WTC11 (cell line): ENCODE measurements around the gene AEBP2. TPM values are rescaled to one million over a fixed set of nuclear protein-coding genes. Genes with fewer than 3 reads are reported as not detected.
A peak's percentile ranks its signal among the peaks of the same experiment; 100 is the strongest.
"Not testable (repeated sequence)": the region's sequence is repeated elsewhere in the genome, so short reads cannot be mapped to it uniquely, and the experiment has no call there.

ENCODE experiments used
- ATAC-seq: fragments of 200-7000 bp; cut with Tn5 transposase; 2 replicates; pipeline ENCODE4 v1.10.0; 2021; ENCODE audit warnings: mild to moderate bottlenecking, moderate library complexity
- CTCF ChIA-PET: fragments of 300-600 bp; sonication (Branson Sonifier 250); formaldehyde crosslinking; loops from one replicate; lab custom pipeline; 2021; ENCODE audit warnings: antibody characterized with exemption; lab: Charles Lee
- POLR2A ChIA-PET: fragments of 350-600 bp; sonication (Branson Sonifier 250); formaldehyde crosslinking; loops from one replicate; lab custom pipeline; 2021; ENCODE audit warnings: antibody characterized with exemption; lab: Charles Lee
- DNase-seq: peaks from one replicate; pipeline ENCODE4 v3.0.0; 2021; ENCODE audit warnings: low spot score
- H3K27ac Mint-ChIP-seq: 2 replicates; pipeline ENCODE4 v1.8.0; 2021; ENCODE audit warnings: mixed read lengths
- H3K27me3 Mint-ChIP-seq: 2 replicates; pipeline ENCODE4 v1.8.0; 2021; ENCODE audit warnings: low read depth, mild to moderate bottlenecking, moderate library complexity, mixed read lengths
- H3K36me3 Mint-ChIP-seq: 2 replicates; pipeline ENCODE4 v1.8.0; 2021; ENCODE audit warnings: mixed read lengths
- H3K4me1 Mint-ChIP-seq: 2 replicates; pipeline ENCODE4 v1.8.0; 2022; ENCODE audit warnings: mixed read lengths
- H3K4me3 Mint-ChIP-seq: 2 replicates; pipeline ENCODE4 v1.8.0; 2021; ENCODE audit warnings: mild to moderate bottlenecking, moderate library complexity, mixed read lengths
- H3K9me3 Mint-ChIP-seq: 2 replicates; pipeline ENCODE4 v1.8.0; 2021; ENCODE audit warnings: mixed read lengths
- E2F5 ChIP-seq: sonication (generic); formaldehyde crosslinking; IDR thresholded peaks from 2 replicates; pipeline ENCODE4 v1.8.1; 2022; ENCODE audit warnings: mild to moderate bottlenecking, moderate library complexity, missing genetic modification reagents
- FOXJ3 ChIP-seq: sonication (generic); formaldehyde crosslinking; IDR thresholded peaks from 2 replicates; pipeline ENCODE4 v1.9.0; 2021; ENCODE audit warnings: missing genetic modification reagents, mild to moderate bottlenecking, borderline replicate concordance
- GRHL2 ChIP-seq: fragments of 250-450 bp; sonication (Bioruptor Pico); IDR thresholded peaks from 2 replicates; pipeline ENCODE4 v1.8.0; 2022; ENCODE audit warnings: mild to moderate bottlenecking, moderate library complexity; ENCODE audit not compliant: insufficient replicate concordance, severe bottlenecking
- GTF2I ChIP-seq: fragments of 250-450 bp; sonication (Bioruptor Pico); conservative IDR thresholded peaks from 2 replicates; pipeline ENCODE4 v1.4.0; 2021; ENCODE audit warnings: mild to moderate bottlenecking
- JUN ChIP-seq: sonication (generic); formaldehyde crosslinking; IDR thresholded peaks from 2 replicates; pipeline ENCODE4 v1.8.0; 2023; ENCODE audit warnings: mild to moderate bottlenecking, missing genetic modification reagents
- KAT7 ChIP-seq: sonication (generic); formaldehyde crosslinking; IDR thresholded peaks from 2 replicates; pipeline ENCODE4 v1.8.1; 2023; ENCODE audit warnings: missing genetic modification reagents, mild to moderate bottlenecking, borderline replicate concordance
- NFATC4 ChIP-seq: fragments of 250-450 bp; sonication (Bioruptor Pico); IDR thresholded peaks from 2 replicates; pipeline ENCODE4 v1.9.0; 2021; ENCODE audit warnings: mild to moderate bottlenecking
- NR1H2 ChIP-seq: sonication (generic); formaldehyde crosslinking; IDR thresholded peaks from 2 replicates; pipeline ENCODE4 v1.9.0; 2021; ENCODE audit warnings: mild to moderate bottlenecking, moderate library complexity, missing genetic modification reagents
- NR2C2 ChIP-seq: sonication (generic); formaldehyde crosslinking; IDR thresholded peaks from 2 replicates; pipeline ENCODE4 v1.8.0; 2022; ENCODE audit warnings: mild to moderate bottlenecking, missing genetic modification reagents
- SOX15 ChIP-seq: fragments of 250-450 bp; sonication (Bioruptor Pico); IDR thresholded peaks from 2 replicates; pipeline ENCODE4 v1.9.0; 2021; ENCODE audit warnings: mild to moderate bottlenecking
- ZBTB21 ChIP-seq: sonication (generic); formaldehyde crosslinking; IDR thresholded peaks from 2 replicates; pipeline ENCODE4 v1.8.1; 2023; ENCODE audit warnings: mild to moderate bottlenecking, missing genetic modification reagents, borderline replicate concordance
- ZNF317 ChIP-seq: sonication (generic); formaldehyde crosslinking; IDR thresholded peaks from 2 replicates; pipeline ENCODE4 v1.8.1; 2023; ENCODE audit warnings: low read depth, mild to moderate bottlenecking, moderate library complexity, missing genetic modification reagents, borderline replicate concordance
- ZNF425 ChIP-seq: fragments of 250-450 bp; sonication (Bioruptor Pico); conservative IDR thresholded peaks from 2 replicates; pipeline ENCODE4 v1.9.0; 2021; ENCODE audit warnings: mild to moderate bottlenecking
- ZNF671 ChIP-seq: fragments of 250-450 bp; sonication (Bioruptor Pico); IDR thresholded peaks from 2 replicates; pipeline ENCODE4 v1.8.0; 2021; ENCODE audit warnings: mild to moderate bottlenecking
- total RNA-seq: library from RNA; stranded (reverse); gene quantifications from 3 replicates; pipeline ENCODE4 v1.2.3, GENCODE V29; 2021
- TF ChIP-seq, protein P1 (sequence below): sonication (generic); formaldehyde crosslinking; IDR thresholded peaks from 2 replicates; pipeline ENCODE4 v1.8.0; 2022; ENCODE audit warnings: mild to moderate bottlenecking, missing genetic modification reagents
- TF ChIP-seq, protein P2 (sequence below): fragments of 250-450 bp; sonication (Bioruptor Pico); IDR thresholded peaks from 2 replicates; pipeline ENCODE4 v2.1.2; 2022; ENCODE audit warnings: mild to moderate bottlenecking, moderate library complexity
- TF ChIP-seq, protein P3 (sequence below): sonication (generic); formaldehyde crosslinking; IDR thresholded peaks from 2 replicates; pipeline ENCODE4 v1.8.0; 2023; ENCODE audit warnings: mild to moderate bottlenecking, missing genetic modification reagents
- TF ChIP-seq, protein P4 (sequence below): sonication (generic); formaldehyde crosslinking; IDR thresholded peaks from 2 replicates; pipeline ENCODE4 v1.8.0; 2022; ENCODE audit warnings: mild to moderate bottlenecking, missing genetic modification reagents

Gene AEBP2
- total RNA-seq, 1 experiment from 2014 or later = 65.9 TPM

GRCh38 chr12:19428246-19428645 lies 11.0 kb upstream of the AEBP2 start:
- Mint-ChIP-seq H3K36me3 (peaks cover 34% of the 10 kb centered on the region), H3K27ac (peak overlapping the region; percentile 67; the same call in 1 of the 2 replicates), H3K4me3 (no peak overlapping the region), H3K27me3 (no peaks in the 10 kb centered on the region), H3K9me3 (peaks cover 19% of the 10 kb centered on the region), H3K4me1 (peaks cover 19% of the 10 kb centered on the region)
- ATAC-seq (no peak), DNase-seq (no peak)
- CTCF ChIA-PET = no interaction called here
- no peak for TF ChIP-seq NR2C2 (CRISPR knock-in tag)
- POLR2A ChIA-PET = no interaction called here

GRCh38 chr12:19429491-19429890 lies 9.8 kb upstream of the AEBP2 start:
- DNase-seq, H3K27ac Mint-ChIP-seq, CTCF ChIA-PET, POLR2A ChIA-PET, ATAC-seq, H3K27me3 Mint-ChIP-seq, H3K4me3 Mint-ChIP-seq: not testable (repeated sequence)
- H3K4me1 Mint-ChIP-seq = peaks cover 21% of the 10 kb centered on the region
- peaks cover 19% of the 10 kb centered on the region for H3K9me3 Mint-ChIP-seq
- H3K36me3 Mint-ChIP-seq = peaks cover 34% of the 10 kb centered on the region

GRCh38 chr12:19430988-19431387 lies 8.3 kb upstream of the AEBP2 start:
- no peak for TF ChIP-seq E2F5 (CRISPR knock-in tag)
- TF ChIP-seq ZNF671 (CRISPR knock-in tag) = no peak
- TF ChIP-seq, protein P1, sequence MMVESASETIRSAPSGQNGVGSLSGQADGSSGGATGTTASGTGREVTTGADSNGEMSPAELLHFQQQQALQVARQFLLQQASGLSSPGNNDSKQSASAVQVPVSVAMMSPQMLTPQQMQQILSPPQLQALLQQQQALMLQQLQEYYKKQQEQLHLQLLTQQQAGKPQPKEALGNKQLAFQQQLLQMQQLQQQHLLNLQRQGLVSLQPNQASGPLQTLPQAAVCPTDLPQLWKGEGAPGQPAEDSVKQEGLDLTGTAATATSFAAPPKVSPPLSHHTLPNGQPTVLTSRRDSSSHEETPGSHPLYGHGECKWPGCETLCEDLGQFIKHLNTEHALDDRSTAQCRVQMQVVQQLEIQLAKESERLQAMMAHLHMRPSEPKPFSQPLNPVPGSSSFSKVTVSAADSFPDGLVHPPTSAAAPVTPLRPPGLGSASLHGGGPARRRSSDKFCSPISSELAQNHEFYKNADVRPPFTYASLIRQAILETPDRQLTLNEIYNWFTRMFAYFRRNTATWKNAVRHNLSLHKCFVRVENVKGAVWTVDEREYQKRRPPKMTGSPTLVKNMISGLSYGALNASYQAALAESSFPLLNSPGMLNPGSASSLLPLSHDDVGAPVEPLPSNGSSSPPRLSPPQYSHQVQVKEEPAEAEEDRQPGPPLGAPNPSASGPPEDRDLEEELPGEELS = no peak
- TF ChIP-seq ZNF317 (CRISPR knock-in tag) = no peak
- TF ChIP-seq ZNF425 = no peak
- no peak for TF ChIP-seq JUN
- no peak for TF ChIP-seq KAT7 (CRISPR knock-in tag)
- no peak for TF ChIP-seq GRHL2 (CRISPR knock-in tag)
- TF ChIP-seq NR1H2 = no peak
- TF ChIP-seq FOXJ3 (CRISPR knock-in tag) = no peak
- TF ChIP-seq, protein P2, sequence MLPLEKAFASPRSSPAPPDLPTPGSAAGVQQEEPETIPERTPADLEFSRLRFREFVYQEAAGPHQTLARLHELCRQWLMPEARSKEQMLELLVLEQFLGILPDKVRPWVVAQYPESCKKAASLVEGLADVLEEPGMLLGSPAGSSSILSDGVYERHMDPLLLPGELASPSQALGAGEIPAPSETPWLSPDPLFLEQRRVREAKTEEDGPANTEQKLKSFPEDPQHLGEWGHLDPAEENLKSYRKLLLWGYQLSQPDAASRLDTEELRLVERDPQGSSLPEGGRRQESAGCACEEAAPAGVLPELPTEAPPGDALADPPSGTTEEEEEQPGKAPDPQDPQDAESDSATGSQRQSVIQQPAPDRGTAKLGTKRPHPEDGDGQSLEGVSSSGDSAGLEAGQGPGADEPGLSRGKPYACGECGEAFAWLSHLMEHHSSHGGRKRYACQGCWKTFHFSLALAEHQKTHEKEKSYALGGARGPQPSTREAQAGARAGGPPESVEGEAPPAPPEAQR (CRISPR knock-in tag) = no peak
- TF ChIP-seq, protein P3, sequence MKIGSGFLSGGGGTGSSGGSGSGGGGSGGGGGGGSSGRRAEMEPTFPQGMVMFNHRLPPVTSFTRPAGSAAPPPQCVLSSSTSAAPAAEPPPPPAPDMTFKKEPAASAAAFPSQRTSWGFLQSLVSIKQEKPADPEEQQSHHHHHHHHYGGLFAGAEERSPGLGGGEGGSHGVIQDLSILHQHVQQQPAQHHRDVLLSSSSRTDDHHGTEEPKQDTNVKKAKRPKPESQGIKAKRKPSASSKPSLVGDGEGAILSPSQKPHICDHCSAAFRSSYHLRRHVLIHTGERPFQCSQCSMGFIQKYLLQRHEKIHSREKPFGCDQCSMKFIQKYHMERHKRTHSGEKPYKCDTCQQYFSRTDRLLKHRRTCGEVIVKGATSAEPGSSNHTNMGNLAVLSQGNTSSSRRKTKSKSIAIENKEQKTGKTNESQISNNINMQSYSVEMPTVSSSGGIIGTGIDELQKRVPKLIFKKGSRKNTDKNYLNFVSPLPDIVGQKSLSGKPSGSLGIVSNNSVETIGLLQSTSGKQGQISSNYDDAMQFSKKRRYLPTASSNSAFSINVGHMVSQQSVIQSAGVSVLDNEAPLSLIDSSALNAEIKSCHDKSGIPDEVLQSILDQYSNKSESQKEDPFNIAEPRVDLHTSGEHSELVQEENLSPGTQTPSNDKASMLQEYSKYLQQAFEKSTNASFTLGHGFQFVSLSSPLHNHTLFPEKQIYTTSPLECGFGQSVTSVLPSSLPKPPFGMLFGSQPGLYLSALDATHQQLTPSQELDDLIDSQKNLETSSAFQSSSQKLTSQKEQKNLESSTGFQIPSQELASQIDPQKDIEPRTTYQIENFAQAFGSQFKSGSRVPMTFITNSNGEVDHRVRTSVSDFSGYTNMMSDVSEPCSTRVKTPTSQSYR (CRISPR knock-in tag) = no peak
- TF ChIP-seq NFATC4 (CRISPR knock-in tag) = no peak
- TF ChIP-seq, protein P4, sequence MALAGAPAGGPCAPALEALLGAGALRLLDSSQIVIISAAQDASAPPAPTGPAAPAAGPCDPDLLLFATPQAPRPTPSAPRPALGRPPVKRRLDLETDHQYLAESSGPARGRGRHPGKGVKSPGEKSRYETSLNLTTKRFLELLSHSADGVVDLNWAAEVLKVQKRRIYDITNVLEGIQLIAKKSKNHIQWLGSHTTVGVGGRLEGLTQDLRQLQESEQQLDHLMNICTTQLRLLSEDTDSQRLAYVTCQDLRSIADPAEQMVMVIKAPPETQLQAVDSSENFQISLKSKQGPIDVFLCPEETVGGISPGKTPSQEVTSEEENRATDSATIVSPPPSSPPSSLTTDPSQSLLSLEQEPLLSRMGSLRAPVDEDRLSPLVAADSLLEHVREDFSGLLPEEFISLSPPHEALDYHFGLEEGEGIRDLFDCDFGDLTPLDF (CRISPR knock-in tag) = no peak
- no peak for TF ChIP-seq ZBTB21 (CRISPR knock-in tag)
- no peak for TF ChIP-seq SOX15
- no peak for TF ChIP-seq GTF2I (CRISPR knock-in tag)
- Mint-ChIP-seq H3K36me3 (peaks cover 34% of the 10 kb centered on the region), H3K27me3 (no peaks in the 10 kb centered on the region), H3K4me3 (no peak overlapping the region), H3K9me3 (peaks cover 18% of the 10 kb centered on the region), H3K27ac (peak overlapping the region; percentile 96), H3K4me1 (peaks cover 30% of the 10 kb centered on the region)
- DNase-seq = no peak
- ChIA-PET POLR2A (interaction anchor here (0.7 kb wide), 1 partner anchor 1894 kb away, joined by 3 read pairs; no protein-coding TSS in a partner anchor), CTCF (no interaction called here)
- no peak for ATAC-seq
